Spleen (tissue), 7 donors: ENCODE data around the gene SARM1.

Experiments
- CTCF ChIP-seq, 11 experiments: fragments of 200-600 bp in 7 of 11; fragments of 450-650 bp in 4 of 11; sonication (generic) in 4 of 11; IDR thresholded peaks in 8 of 11; conservative IDR thresholded peaks in 3 of 11; 1 replicate in 7 of 11; 2 replicates in 4 of 11; pipeline versions ENCODE4 v1.4.0 to v1.8.0; 2016 to 2021; ENCODE audit warnings: antibody characterized with exemption in 11 of 11, inconsistent platforms in 4 of 11, mild to moderate bottlenecking in 1 of 11
- POLR2AphosphoS5 ChIP-seq, 3 donors: sonication (generic); formaldehyde crosslinking; IDR thresholded peaks; one replicate each; pipeline ENCODE4 v1.5.1; 2017; ENCODE audit warnings: antibody characterized with exemption in 3 of 3
- donor health status: DM: no; HTN: no; CAD: no; lungs with moderate emphysema.
- donor health status: DM: no; HTN: no; CAD: no.
- donor health status: DM: no; HTN: no; CAD: no.

GRCh38 chr17:28330671-28331070 lies 40.8 kb upstream of the SARM1 start:
- no peak for TF ChIP-seq POLR2AphosphoS5 (IDR thresholded peaks at IDR 0.05)
- no peak for TF ChIP-seq CTCF (IDR thresholded peaks at IDR 0.05 in 8 of 11, conservative IDR thresholded peaks at IDR 0.05 in 3 of 11)
